Measurements from ENCODE around the gene ACBD6. TPM values are rescaled to one million over a fixed set of nuclear protein-coding genes. Genes with fewer than 3 reads are reported as not detected.

Gene ACBD6
- total RNA-seq, 1 donor from 2014 or later = 34.4 TPM

- Histone ChIP-seq H3K27ac (no peak overlapping the region), H3K9me3 (no peaks in the 10 kb centered on the region), H3K4me3 (no peak overlapping the region), H3K36me3 (no peaks in the 10 kb centered on the region), H3K4me1 (no peaks in the 10 kb centered on the region), H3K27me3 (no peaks in the 10 kb centered on the region)
- no peak for DNase-seq (ENCODE audit: extremely low spot score in 2 of 2)
- TF ChIP-seq, protein P1, sequence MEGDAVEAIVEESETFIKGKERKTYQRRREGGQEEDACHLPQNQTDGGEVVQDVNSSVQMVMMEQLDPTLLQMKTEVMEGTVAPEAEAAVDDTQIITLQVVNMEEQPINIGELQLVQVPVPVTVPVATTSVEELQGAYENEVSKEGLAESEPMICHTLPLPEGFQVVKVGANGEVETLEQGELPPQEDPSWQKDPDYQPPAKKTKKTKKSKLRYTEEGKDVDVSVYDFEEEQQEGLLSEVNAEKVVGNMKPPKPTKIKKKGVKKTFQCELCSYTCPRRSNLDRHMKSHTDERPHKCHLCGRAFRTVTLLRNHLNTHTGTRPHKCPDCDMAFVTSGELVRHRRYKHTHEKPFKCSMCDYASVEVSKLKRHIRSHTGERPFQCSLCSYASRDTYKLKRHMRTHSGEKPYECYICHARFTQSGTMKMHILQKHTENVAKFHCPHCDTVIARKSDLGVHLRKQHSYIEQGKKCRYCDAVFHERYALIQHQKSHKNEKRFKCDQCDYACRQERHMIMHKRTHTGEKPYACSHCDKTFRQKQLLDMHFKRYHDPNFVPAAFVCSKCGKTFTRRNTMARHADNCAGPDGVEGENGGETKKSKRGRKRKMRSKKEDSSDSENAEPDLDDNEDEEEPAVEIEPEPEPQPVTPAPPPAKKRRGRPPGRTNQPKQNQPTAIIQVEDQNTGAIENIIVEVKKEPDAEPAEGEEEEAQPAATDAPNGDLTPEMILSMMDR (IDR thresholded peaks at IDR 0.05) = no peak
- TF ChIP-seq POLR2AphosphoS5 (IDR thresholded peaks at IDR 0.05; ENCODE audit: insufficient read depth in 1 of 2, low read depth in 1 of 2) = no peak
- no peak for TF ChIP-seq POLR2A (IDR thresholded peaks at IDR 0.05)
- intact Hi-C loops (cut with DNase I) = no loop called here
Measured at GRCh38 chr1:180458807-180459206, 43.6 kb downstream of the ACBD6 start.

DNA sequence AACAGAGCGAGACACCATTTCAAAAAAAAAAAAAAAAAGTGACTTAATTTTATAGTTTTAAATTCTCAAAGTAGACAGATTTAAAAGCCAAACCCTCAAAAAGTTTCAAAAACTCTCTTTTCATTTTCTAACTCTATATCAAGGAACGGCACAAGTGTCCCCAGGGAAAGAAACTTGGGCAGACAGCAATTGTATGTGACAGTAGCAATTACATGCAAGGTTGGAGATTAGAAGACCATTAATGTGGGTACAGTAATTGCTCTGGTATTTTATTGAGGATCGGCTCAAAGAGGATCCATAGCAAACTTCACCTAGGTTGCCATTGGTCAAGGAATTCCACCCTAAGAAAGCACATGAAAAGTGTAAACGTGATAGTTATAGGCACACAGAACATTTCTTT, 46.2 kb downstream of the ACBD6 start:
- no peak for DNase-seq (ENCODE audit: extremely low spot score in 2 of 2)
- Histone ChIP-seq H3K36me3 (no peaks in the 10 kb centered on the region), H3K4me1 (no peaks in the 10 kb centered on the region), H3K27me3 (no peaks in the 10 kb centered on the region), H3K9me3 (no peaks in the 10 kb centered on the region), H3K4me3 (no peak overlapping the region), H3K27ac (no peak overlapping the region)
- intact Hi-C loops (cut with DNase I) = no loop called here
- TF ChIP-seq, protein P1 (IDR thresholded peaks at IDR 0.05) = no peak
- TF ChIP-seq POLR2A (IDR thresholded peaks at IDR 0.05) (no peak), POLR2AphosphoS5 (IDR thresholded peaks at IDR 0.05; ENCODE audit: insufficient read depth in 1 of 2, low read depth in 1 of 2) (no peak)

GRCh38 chr1:180451504-180451903, 50.9 kb downstream of the ACBD6 start:
- Histone ChIP-seq H3K9me3 (no peaks in the 10 kb centered on the region), H3K27ac (no peak overlapping the region), H3K27me3 (no peaks in the 10 kb centered on the region), H3K4me3 (no peak overlapping the region), H3K36me3 (no peaks in the 10 kb centered on the region), H3K4me1 (no peaks in the 10 kb centered on the region)
- DNase-seq (ENCODE audit: extremely low spot score in 2 of 2) = no peak
- TF ChIP-seq POLR2AphosphoS5 (IDR thresholded peaks at IDR 0.05; ENCODE audit: insufficient read depth in 1 of 2, low read depth in 1 of 2) (no peak), POLR2A (IDR thresholded peaks at IDR 0.05) (no peak)
- TF ChIP-seq, protein P1 (IDR thresholded peaks at IDR 0.05) = no peak
- intact Hi-C loops (cut with DNase I) = no loop called here

- TF ChIP-seq, protein P1 (IDR thresholded peaks at IDR 0.05) = no peak
- TF ChIP-seq POLR2A (IDR thresholded peaks at IDR 0.05) (no peak), POLR2AphosphoS5 (IDR thresholded peaks at IDR 0.05; ENCODE audit: insufficient read depth in 1 of 2, low read depth in 1 of 2) (no peak)
- Histone ChIP-seq H3K4me1 (no peaks in the 10 kb centered on the region), H3K27ac (no peak overlapping the region), H3K9me3 (no peaks in the 10 kb centered on the region), H3K36me3 (no peaks in the 10 kb centered on the region), H3K4me3 (no peak overlapping the region), H3K27me3 (no peaks in the 10 kb centered on the region)
- intact Hi-C loops (cut with DNase I) = no loop called here
- no peak for DNase-seq (ENCODE audit: extremely low spot score in 2 of 2)
Measured at GRCh38 chr1:180444522-180444921, 57.9 kb downstream of the ACBD6 start.

DNA sequence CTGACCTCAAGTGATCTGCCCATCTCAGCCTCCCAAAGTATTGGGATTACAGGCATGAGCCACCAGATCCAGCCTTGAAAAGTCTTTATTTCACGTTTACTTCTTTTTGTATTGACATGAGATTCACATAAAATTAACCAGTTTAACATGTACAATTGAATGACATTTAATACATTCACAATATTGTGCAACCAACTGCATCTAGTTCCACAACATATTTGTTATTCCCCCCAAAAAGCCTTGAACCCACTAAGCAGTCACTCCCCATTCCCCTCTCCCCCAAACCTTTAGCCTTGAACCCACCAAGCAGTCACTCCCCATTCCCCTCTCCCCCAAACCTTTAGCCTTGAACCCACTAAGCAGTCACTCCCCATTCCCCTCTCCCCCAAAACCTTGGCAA, 62.0 kb downstream of the ACBD6 start:
- Histone ChIP-seq H3K27ac (no peak overlapping the region), H3K4me3 (no peak overlapping the region), H3K27me3 (no peaks in the 10 kb centered on the region), H3K9me3 (no peaks in the 10 kb centered on the region), H3K36me3 (no peaks in the 10 kb centered on the region), H3K4me1 (no peaks in the 10 kb centered on the region)
- DNase-seq (ENCODE audit: extremely low spot score in 2 of 2) = no peak
- TF ChIP-seq POLR2AphosphoS5 (IDR thresholded peaks at IDR 0.05; ENCODE audit: insufficient read depth in 1 of 2, low read depth in 1 of 2) (no peak), POLR2A (IDR thresholded peaks at IDR 0.05) (no peak)
- TF ChIP-seq, protein P1 (IDR thresholded peaks at IDR 0.05) = no peak
- intact Hi-C loops (cut with DNase I) = no loop called here

All from vagina (tissue), 2 donors.